Dendritic cell treated with granulocyte-macrophage colony-stimulating factor and Interleukin-4, amounts not matched to agents 40 ng/mL and 50 ng/mL, for 4 days (primary cell): ENCODE measurements around the gene ARF6.
"Not testable (repeated sequence)": the region's sequence is repeated elsewhere in the genome, so short reads cannot be mapped to it uniquely, and the experiment has no call there.

Experiments used
- H3K27ac Mint-ChIP-seq: one replicate; pipeline ENCODE4 v1.8.0; 2022; ENCODE audit warnings: mild to moderate bottlenecking, mixed read lengths
- H3K27me3 Mint-ChIP-seq: one replicate; pipeline ENCODE4 v1.8.0; 2022; ENCODE audit warnings: mild to moderate bottlenecking, mixed read lengths
- H3K36me3 Mint-ChIP-seq: one replicate; pipeline ENCODE4 v1.8.0; 2022; ENCODE audit warnings: low read depth, mixed read lengths
- H3K4me1 Mint-ChIP-seq: one replicate; pipeline ENCODE4 v1.8.0; 2022; ENCODE audit warnings: low read depth, mixed read lengths
- H3K4me3 Mint-ChIP-seq: one replicate; pipeline ENCODE4 v1.8.0; 2022; ENCODE audit warnings: mild to moderate bottlenecking, moderate library complexity, mixed read lengths
- H3K9me3 Mint-ChIP-seq: one replicate; pipeline ENCODE4 v1.8.0; 2022; ENCODE audit warnings: mixed read lengths
- intact Hi-C: fragments of 100-400 bp; cut with micrococcal nuclease; formaldehyde crosslinking; loops from one replicate; pipeline ENCODE4 v1.15.0; 2022

The ARF6 gene

GRCh38 chr14:49886523-49886922, 6.4 kb upstream of the ARF6 start:
- Mint-ChIP-seq H3K27ac (no peak overlapping the region), H3K4me3 (no peak overlapping the region)

GRCh38 chr14:49888293-49888692, 4.6 kb upstream of the ARF6 start:
- Mint-ChIP-seq H3K9me3 (no peaks in the 10 kb centered on the region), H3K27me3 (no peaks in the 10 kb centered on the region), H3K27ac (peak overlapping the region; percentile 23), H3K4me3 (no peak overlapping the region), H3K4me1 (peaks cover 19% of the 10 kb centered on the region), H3K36me3 (peaks cover 13% of the 10 kb centered on the region)
- intact Hi-C loops = no loop called here

More at GRCh38 chr14:49886523-49886922, 6.4 kb upstream of the ARF6 start:
- H3K4me1 Mint-ChIP-seq = peaks cover 19% of the 10 kb centered on the region
- H3K27me3 Mint-ChIP-seq = no peaks in the 10 kb centered on the region
- intact Hi-C loops = no loop called here
- no peaks in the 10 kb centered on the region for H3K9me3 Mint-ChIP-seq
- no peaks in the 10 kb centered on the region for H3K36me3 Mint-ChIP-seq

- peaks cover 53% of the 10 kb centered on the region for H3K36me3 Mint-ChIP-seq
- peaks cover 29% of the 10 kb centered on the region for H3K4me1 Mint-ChIP-seq
- H3K9me3 Mint-ChIP-seq = no peaks in the 10 kb centered on the region
- intact Hi-C loops = loop anchor here (1.0 to 5.0 kb wide), 5 partner anchors 12 to 170 kb away; no protein-coding TSS in a partner anchor
- H3K27ac Mint-ChIP-seq = peak overlapping the region; percentile 99
- no peaks in the 10 kb centered on the region for H3K27me3 Mint-ChIP-seq
- peak overlapping the region; percentile 83 for H3K4me3 Mint-ChIP-seq
Measured at GRCh38 chr14:49892301-49892635, 614 bp upstream of the ARF6 start.

GRCh38 chr14:49893309-49894213, 679 bp downstream of the ARF6 start:
- Mint-ChIP-seq H3K9me3 (no peaks in the 10 kb centered on the region), H3K27me3 (no peaks in the 10 kb centered on the region), H3K4me1 (peaks cover 39% of the 10 kb centered on the region), H3K4me3 (peak overlapping the region; percentile 83), H3K27ac (peak overlapping the region; percentile 99), H3K36me3 (peaks cover 63% of the 10 kb centered on the region)
- intact Hi-C loops = loop anchor here (2.0 to 5.0 kb wide), 3 partner anchors 77 to 169 kb away; no protein-coding TSS in a partner anchor

- intact Hi-C loops = loop anchor here (5.0 kb wide), 2 partner anchors 38 to 168 kb away; no protein-coding TSS in a partner anchor
- H3K27me3 Mint-ChIP-seq, H3K9me3 Mint-ChIP-seq: not testable (repeated sequence)
- peak overlapping the region; percentile 83 for H3K4me3 Mint-ChIP-seq
- H3K36me3 Mint-ChIP-seq = peaks cover 66% of the 10 kb centered on the region
- H3K27ac Mint-ChIP-seq = peak overlapping the region; percentile 99
- H3K4me1 Mint-ChIP-seq = peaks cover 42% of the 10 kb centered on the region
Measured at GRCh38 chr14:49894214-49895107, 1.6 kb downstream of the ARF6 start.

GRCh38 chr14:49895480-49895879, 2.6 kb downstream of the ARF6 start:
- Mint-ChIP-seq H3K4me1 (peaks cover 42% of the 10 kb centered on the region), H3K27ac (peak overlapping the region; percentile 99), H3K4me3 (peak overlapping the region; percentile 83), H3K36me3 (peaks cover 66% of the 10 kb centered on the region), H3K27me3 (no peaks in the 10 kb centered on the region), H3K9me3 (no peaks in the 10 kb centered on the region)
- intact Hi-C loops = loop anchor here (5.0 kb wide), 1 partner anchor 37 kb away; no protein-coding TSS in a partner anchor

GRCh38 chr14:49896272-49896671, 3.4 kb downstream of the ARF6 start:
- peak overlapping the region; percentile 99 for H3K27ac Mint-ChIP-seq
- peak overlapping the region; percentile 83 for H3K4me3 Mint-ChIP-seq
- intact Hi-C loops = loop anchor here (5.0 kb wide), 1 partner anchor 36 kb away; no protein-coding TSS in a partner anchor
- H3K36me3 Mint-ChIP-seq = peaks cover 66% of the 10 kb centered on the region
- H3K27me3 Mint-ChIP-seq, H3K9me3 Mint-ChIP-seq: not testable (repeated sequence)
- H3K4me1 Mint-ChIP-seq = peaks cover 42% of the 10 kb centered on the region

- H3K36me3 Mint-ChIP-seq = peaks cover 67% of the 10 kb centered on the region
- no peaks in the 10 kb centered on the region for H3K27me3 Mint-ChIP-seq
- H3K9me3 Mint-ChIP-seq = no peaks in the 10 kb centered on the region
- intact Hi-C loops = loop anchor here (5.0 kb wide), 1 partner anchor 35 kb away; no protein-coding TSS in a partner anchor
- peak overlapping the region; percentile 99 for H3K27ac Mint-ChIP-seq
- peaks cover 38% of the 10 kb centered on the region for H3K4me1 Mint-ChIP-seq
- H3K4me3 Mint-ChIP-seq = peak overlapping the region; percentile 59
Measured at GRCh38 chr14:49896966-49897365, 4.1 kb downstream of the ARF6 start.

- Mint-ChIP-seq H3K4me3 (peak overlapping the region; percentile 59), H3K9me3 (no peaks in the 10 kb centered on the region), H3K4me1 (peaks cover 38% of the 10 kb centered on the region), H3K27ac (peak overlapping the region; percentile 99), H3K27me3 (no peaks in the 10 kb centered on the region), H3K36me3 (peaks cover 67% of the 10 kb centered on the region)
- intact Hi-C loops = loop anchor here (5.0 kb wide), 1 partner anchor 35 kb away; no protein-coding TSS in a partner anchor
Measured at GRCh38 chr14:49897414-49897813, 4.5 kb downstream of the ARF6 start.

- Mint-ChIP-seq H3K9me3 (no peaks in the 10 kb centered on the region), H3K36me3 (peaks cover 67% of the 10 kb centered on the region)
- intact Hi-C loops = loop anchor here (5.0 kb wide), 1 partner anchor 34 kb away; no protein-coding TSS in a partner anchor
Measured at GRCh38 chr14:49897965-49898364, 5.1 kb downstream of the ARF6 start.

GRCh38 chr14:49898485-49898884, 5.6 kb downstream of the ARF6 start:
- Mint-ChIP-seq H3K4me1 (peaks cover 37% of the 10 kb centered on the region), H3K4me3 (no peak overlapping the region)

More at GRCh38 chr14:49897965-49898364, 5.1 kb downstream of the ARF6 start:
- Mint-ChIP-seq H3K27ac (peak overlapping the region; percentile 10), H3K4me1 (peaks cover 37% of the 10 kb centered on the region), H3K4me3 (no peak overlapping the region), H3K27me3 (no peaks in the 10 kb centered on the region)

GRCh38 chr14:49900973-49901372, 8.1 kb downstream of the ARF6 start:
- Mint-ChIP-seq H3K27me3 (no peaks in the 10 kb centered on the region), H3K36me3 (peaks cover 38% of the 10 kb centered on the region), H3K4me1 (peaks cover 34% of the 10 kb centered on the region), H3K9me3 (no peaks in the 10 kb centered on the region), H3K27ac (no peak overlapping the region), H3K4me3 (no peak overlapping the region)
- intact Hi-C loops = no loop called here

More at GRCh38 chr14:49898485-49898884, 5.6 kb downstream of the ARF6 start:
- H3K36me3 Mint-ChIP-seq = peaks cover 63% of the 10 kb centered on the region
- H3K27me3 Mint-ChIP-seq = no peaks in the 10 kb centered on the region
- intact Hi-C loops = loop anchor here (5.0 kb wide), 1 partner anchor 34 kb away; no protein-coding TSS in a partner anchor
- H3K9me3 Mint-ChIP-seq = no peaks in the 10 kb centered on the region
- peak overlapping the region; percentile 10 for H3K27ac Mint-ChIP-seq

- H3K27ac Mint-ChIP-seq, H3K9me3 Mint-ChIP-seq, H3K27me3 Mint-ChIP-seq, intact Hi-C loops, H3K4me3 Mint-ChIP-seq: not testable (repeated sequence)
- peaks cover 39% of the 10 kb centered on the region for H3K4me1 Mint-ChIP-seq
- H3K36me3 Mint-ChIP-seq = peaks cover 22% of the 10 kb centered on the region
Measured at GRCh38 chr14:49902679-49903246, 9.9 kb downstream of the ARF6 start.
